Type B pancreatic cell (in vitro differentiated cells): Measurements from ENCODE around the gene IFRD2. TPM values are rescaled to one million over a fixed set of nuclear protein-coding genes. Genes with fewer than 3 reads are reported as not detected.

Source experiments
- DNase-seq: peaks from one replicate; pipeline ENCODE4 v3.0.0; 2021; ENCODE audit warnings: mixed read lengths; ENCODE audit not compliant: unreplicated experiment; ENCODE audit errors: extremely low spot score
- H3K27ac Mint-ChIP-seq: 2 replicates; pipeline ENCODE4 v1.8.0; 2021; ENCODE audit warnings: mild to moderate bottlenecking, mixed read lengths
- H3K27me3 Mint-ChIP-seq: 2 replicates; pipeline ENCODE4 v1.8.0; 2021; ENCODE audit warnings: mixed read lengths
- H3K36me3 Mint-ChIP-seq: 2 replicates; pipeline ENCODE4 v1.8.0; 2021; ENCODE audit warnings: mixed read lengths
- H3K4me1 Mint-ChIP-seq: one replicate; pipeline ENCODE4 v1.8.0; 2021; ENCODE audit warnings: mixed read lengths; ENCODE audit not compliant: unreplicated experiment
- H3K4me3 Mint-ChIP-seq: 2 replicates; pipeline ENCODE4 v1.8.0; 2021; ENCODE audit warnings: mild to moderate bottlenecking, mixed read lengths
- H3K9me3 Mint-ChIP-seq: 2 replicates; pipeline ENCODE4 v1.8.0; 2021; ENCODE audit warnings: mixed read lengths
- CTCF ChIP-seq: fragments of 200-600 bp; sonication (generic); conservative IDR thresholded peaks from 2 replicates; pipeline ENCODE4 v1.5.0; 2021; ENCODE audit warnings: antibody characterized with exemption, mild to moderate bottlenecking
- total RNA-seq: library from RNA; stranded (reverse); gene quantifications from 2 replicates; pipeline ENCODE4 v1.2.1, GENCODE V29; 2021; ENCODE audit warnings: low replicate concordance

Gene IFRD2
- total RNA-seq, 1 donor from 2014 or later: 80.5 TPM

GRCh38 chr3:50276762-50277101 lies 15.5 kb downstream of the IFRD2 start:
- Mint-ChIP-seq H3K4me3 (no peak overlapping the region), H3K9me3 (no peaks in the 10 kb centered on the region), H3K36me3 (peaks cover 9% of the 10 kb centered on the region), H3K27me3 (peaks cover 32% of the 10 kb centered on the region), H3K27ac (no peak overlapping the region), H3K4me1 (peaks cover 20% of the 10 kb centered on the region)
- no peak for TF ChIP-seq CTCF
- no peak for DNase-seq

- TF ChIP-seq CTCF: no peak
- H3K4me3 Mint-ChIP-seq: no peak overlapping the region
- peaks cover 9% of the 10 kb centered on the region for H3K36me3 Mint-ChIP-seq
- H3K9me3 Mint-ChIP-seq: no peaks in the 10 kb centered on the region
- H3K27ac Mint-ChIP-seq: no peak overlapping the region
- DNase-seq: no peak
- H3K27me3 Mint-ChIP-seq: peaks cover 32% of the 10 kb centered on the region
- H3K4me1 Mint-ChIP-seq: peaks cover 25% of the 10 kb centered on the region
These were observed 16.1 kb downstream of the IFRD2 start for GRCh38 chr3:50275996-50276761.

- Mint-ChIP-seq H3K36me3 (peaks cover 9% of the 10 kb centered on the region), H3K4me1 (peaks cover 26% of the 10 kb centered on the region), H3K27me3 (peaks cover 32% of the 10 kb centered on the region), H3K9me3 (no peaks in the 10 kb centered on the region), H3K4me3 (peak overlapping the region; percentile 69), H3K27ac (no peak overlapping the region)
- no peak for DNase-seq
- TF ChIP-seq CTCF: no peak
These were observed 16.9 kb downstream of the IFRD2 start for GRCh38 chr3:50275141-50275995.

GRCh38 chr3:50274371-50275104 lies 17.7 kb downstream of the IFRD2 start:
- Mint-ChIP-seq H3K36me3 (peaks cover 9% of the 10 kb centered on the region), H3K27ac (peak overlapping the region; percentile 74), H3K9me3 (no peaks in the 10 kb centered on the region), H3K4me3 (peak overlapping the region; percentile 58), H3K27me3 (peaks cover 32% of the 10 kb centered on the region), H3K4me1 (peaks cover 27% of the 10 kb centered on the region)
- peak; percentile 85 for TF ChIP-seq CTCF
- DNase-seq: no peak

GRCh38 chr3:50273689-50274065 lies 18.6 kb downstream of the IFRD2 start:
- no peak for DNase-seq
- TF ChIP-seq CTCF: no peak
- no peak overlapping the region for H3K4me3 Mint-ChIP-seq
- peaks cover 32% of the 10 kb centered on the region for H3K27me3 Mint-ChIP-seq
- H3K27ac Mint-ChIP-seq: no peak overlapping the region
- no peaks in the 10 kb centered on the region for H3K9me3 Mint-ChIP-seq
- H3K4me1 Mint-ChIP-seq: peaks cover 33% of the 10 kb centered on the region
- H3K36me3 Mint-ChIP-seq: peaks cover 9% of the 10 kb centered on the region
